Stimulated activated CD4-positive, alpha-beta T cell treated with anti-CD3 and anti-CD28 coated beads, Interleukin-1b, Interleukin-23, amount 100 ng/mL, for 4 hours (primary cell): ENCODE results near the gene TSPAN14.

Experiments used
- DNase-seq, 2 donors: peaks; one replicate each; pipeline ENCODE4 v3.0.0-alpha.2; 2020; ENCODE audit warnings: low read depth in 2 of 2

Gene TSPAN14

DNA sequence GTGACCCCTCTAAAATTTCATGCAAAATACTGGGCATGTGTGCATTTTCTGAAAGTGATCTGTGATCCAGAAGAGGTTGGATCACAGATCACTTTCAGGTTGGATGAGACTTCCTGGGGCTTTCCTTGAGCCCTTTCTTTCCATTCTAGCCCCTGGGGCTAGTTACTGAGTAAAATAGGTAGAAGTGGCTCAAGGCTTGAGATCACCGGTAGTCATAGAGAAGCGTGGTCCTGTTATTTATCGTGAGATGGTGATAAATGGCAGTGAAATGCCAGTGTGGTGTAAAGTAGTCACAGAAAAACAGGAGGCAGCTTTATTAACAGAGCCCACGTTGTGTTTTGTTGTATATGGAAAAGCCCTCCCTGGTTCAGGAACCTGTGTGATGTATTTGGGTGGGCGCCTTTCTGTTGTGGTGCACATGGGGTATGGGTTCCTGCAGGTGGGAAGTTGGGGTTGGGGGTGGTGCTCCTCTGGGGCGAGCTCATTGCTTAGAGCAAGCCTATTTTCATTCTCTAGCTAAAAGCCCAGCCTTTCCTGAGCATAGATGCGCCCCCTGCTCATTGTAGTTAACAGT, 49.6 kb downstream of the TSPAN14 start:
- no peak for DNase-seq

DNA sequence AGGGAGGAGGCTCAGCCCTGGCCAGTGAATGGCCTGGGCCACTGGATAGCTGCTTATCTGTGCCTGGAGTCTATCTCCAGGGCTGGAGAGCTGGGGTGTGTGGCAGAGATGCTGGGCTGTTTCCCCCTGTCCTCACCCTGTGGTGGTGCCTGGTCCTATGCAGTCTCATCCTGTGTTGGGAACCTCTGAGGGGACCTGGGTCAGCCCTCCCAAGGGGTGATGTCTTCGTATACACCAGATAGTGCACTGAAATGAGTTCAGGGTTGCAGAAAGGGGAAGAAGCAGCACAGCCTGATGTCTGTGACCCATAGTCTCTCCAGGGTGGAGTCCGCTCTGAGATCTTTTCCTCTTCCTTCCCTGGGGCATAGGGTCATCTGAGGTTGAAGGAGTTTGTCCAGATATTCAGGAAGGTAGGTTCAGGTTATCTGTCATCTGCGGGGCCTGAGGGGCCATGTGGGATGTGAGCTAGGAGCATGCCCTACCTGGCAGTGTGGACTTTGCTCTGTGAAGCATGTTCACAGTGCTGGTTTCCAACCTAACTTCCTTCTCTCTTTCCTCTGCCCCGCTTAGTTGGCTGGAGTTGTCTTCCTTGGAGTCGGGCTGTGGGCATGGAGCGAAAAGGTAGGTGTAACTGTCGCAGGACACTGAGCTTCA, 50.2 kb downstream of the TSPAN14 start:
- no peak for DNase-seq

DNA sequence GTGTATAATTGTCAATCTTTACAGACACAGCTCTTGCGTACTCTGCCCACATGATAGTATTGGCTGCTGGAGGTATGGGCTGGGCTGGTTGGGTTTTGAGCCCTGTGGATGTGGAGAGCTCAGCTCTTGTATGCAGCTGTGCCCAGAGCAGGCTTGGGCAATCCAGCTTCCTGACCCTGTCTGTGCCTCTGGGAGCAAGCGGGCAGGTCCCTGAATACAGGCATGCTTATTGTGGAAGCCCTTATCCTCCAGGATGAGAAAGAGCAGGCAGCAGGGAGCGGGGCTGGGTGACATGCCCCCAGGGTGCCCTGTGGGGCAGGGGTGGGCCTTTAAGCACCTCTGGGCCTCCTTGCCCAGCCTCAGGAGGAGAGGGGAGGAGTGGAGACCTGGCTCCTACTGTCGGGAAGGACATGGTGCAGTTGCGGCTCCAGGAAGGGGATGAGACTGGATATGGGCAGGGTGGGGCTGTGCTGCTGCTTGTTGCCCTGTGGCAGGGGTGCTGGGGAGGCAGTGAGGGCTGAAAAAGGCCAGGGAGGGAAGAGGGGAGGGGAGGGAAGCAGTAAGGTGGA, 50.9 kb downstream of the TSPAN14 start:
- DNase-seq: no peak

DNA sequence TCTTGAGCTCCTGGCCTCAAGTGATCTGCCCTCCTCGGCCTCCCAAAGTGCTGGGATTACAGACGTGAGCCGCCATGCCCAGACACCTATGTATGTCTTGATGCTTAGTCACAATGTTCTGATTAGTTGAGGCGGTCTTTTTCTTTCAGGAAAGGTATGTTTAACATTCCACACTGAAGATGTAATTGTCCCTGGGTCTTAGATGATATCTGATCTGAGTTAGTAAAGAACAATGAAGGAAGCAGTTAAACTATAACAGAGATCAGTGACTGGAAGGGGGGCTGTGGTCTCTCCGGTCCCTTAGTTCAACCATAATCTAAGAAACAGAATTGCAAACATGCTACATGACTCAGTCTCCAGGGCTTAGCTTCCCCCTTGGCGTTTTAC, 52.1 kb downstream of the TSPAN14 start:
- DNase-seq: no peak

DNA sequence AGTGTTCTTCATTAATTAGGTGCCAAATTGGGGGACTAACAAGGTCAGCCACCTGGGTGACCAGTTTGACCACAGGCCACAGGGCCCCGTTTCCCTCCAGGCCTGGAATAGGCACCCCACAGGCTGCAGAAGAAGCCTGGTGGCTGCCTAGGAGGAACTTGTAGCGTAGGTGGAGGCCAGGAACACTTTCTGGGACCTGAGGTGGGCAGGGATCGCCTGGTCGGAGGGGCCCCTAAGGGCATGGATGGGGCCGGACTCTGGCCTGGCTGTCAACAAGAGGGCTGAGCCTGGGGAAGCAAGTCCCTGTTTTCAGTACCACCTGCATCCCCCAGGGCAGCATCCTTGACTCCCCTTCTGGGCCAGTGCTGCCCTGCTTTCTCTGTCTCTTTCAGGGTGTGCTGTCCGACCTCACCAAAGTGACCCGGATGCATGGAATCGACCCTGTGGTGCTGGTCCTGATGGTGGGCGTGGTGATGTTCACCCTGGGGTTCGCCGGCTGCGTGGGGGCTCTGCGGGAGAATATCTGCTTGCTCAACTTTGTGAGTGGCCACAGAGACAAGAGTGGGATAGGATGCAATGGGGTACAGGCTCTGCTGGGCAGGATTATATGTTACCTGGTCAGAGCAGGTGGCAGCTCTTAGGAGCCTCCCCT, 52.9 kb downstream of the TSPAN14 start:
- no peak for DNase-seq

DNA sequence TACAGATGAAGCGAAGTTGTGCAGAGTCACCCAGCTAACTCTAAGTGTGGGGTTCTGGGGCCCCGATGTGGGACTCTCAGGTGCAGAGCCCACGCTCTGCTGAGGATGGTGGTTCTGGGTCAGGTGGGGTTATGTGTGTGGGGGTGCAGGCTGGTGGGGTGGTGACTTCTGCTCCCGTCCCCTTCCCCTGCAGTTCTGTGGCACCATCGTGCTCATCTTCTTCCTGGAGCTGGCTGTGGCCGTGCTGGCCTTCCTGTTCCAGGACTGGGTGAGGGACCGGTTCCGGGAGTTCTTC, 54.9 kb downstream of the TSPAN14 start:
- no peak for DNase-seq

DNA sequence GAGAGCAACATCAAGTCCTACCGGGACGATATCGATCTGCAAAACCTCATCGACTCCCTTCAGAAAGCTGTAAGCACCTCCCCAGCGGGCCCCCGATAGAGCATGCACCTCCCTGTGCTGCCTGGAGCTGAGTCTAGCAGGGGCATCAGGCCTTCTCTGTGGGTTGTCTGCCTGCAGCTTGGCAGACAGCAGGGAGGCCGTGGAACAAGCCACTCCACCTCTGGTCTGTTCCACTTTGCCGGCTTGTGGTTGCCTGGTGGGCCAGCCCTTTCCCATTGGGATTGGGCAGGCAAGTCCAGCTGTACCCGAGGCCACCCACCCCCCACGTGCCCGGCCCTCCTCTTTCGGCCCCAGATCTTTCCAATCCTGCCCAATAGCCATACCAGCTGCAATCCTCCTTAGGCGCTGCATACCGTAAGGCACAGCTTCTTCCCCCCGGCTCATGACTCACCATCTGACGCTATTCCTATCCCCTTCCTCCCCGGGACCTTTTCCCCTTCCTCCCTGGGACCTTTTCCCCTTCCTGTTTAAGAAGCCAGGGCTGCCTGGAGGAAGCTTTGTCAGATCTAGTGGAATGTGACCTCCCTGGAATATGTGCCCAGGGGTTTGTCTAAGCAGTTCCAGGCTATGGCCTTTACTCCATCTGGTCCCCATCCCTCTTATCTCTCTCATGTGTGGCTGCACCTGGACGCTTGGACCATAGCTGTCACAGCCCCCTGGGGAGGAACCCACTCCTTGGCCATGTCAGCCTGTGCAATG, 55.5 kb downstream of the TSPAN14 start:
- no peak for DNase-seq

DNA sequence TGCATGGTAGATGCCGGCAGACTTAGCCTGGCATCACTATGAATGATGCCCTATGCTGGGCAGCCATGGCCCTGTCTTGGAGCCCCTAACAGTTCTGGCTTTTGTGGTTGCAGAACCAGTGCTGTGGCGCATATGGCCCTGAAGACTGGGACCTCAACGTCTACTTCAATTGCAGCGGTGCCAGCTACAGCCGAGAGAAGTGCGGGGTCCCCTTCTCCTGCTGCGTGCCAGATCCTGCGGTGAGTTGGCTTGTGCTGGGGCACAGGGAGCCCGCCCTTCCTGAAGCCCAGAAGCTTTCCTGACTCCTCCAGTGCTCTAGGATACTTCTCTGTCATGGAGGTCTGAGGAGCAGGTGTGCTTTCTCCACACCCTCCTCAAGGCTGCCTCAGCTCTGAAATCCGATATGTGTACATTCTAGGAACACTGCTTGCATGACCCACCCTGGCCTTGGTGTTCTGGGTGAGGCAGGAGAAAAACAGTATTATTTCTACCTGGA, 58.0 kb downstream of the TSPAN14 start:
- no peak for DNase-seq

DNA sequence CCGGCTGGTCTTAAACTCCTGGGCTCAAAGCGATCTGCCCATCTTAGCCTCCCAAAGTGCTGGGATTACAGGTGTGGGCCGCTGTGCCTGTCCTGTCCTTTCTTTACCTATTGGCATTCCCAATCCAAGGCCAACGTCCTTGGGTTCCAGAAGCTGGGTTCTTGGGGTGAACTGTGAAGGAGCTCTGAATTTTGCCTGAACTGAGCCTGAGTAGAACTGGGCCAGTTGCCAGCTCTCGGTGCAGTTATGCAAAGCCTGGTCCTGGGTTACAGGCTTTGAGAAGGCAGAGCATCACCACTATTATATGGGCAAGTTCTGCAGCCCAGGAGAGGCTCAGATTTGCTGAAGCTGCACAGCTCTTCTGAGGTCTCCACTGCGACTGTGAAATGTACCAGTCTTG, 59.0 kb downstream of the TSPAN14 start:
- DNase-seq: no peak

DNA sequence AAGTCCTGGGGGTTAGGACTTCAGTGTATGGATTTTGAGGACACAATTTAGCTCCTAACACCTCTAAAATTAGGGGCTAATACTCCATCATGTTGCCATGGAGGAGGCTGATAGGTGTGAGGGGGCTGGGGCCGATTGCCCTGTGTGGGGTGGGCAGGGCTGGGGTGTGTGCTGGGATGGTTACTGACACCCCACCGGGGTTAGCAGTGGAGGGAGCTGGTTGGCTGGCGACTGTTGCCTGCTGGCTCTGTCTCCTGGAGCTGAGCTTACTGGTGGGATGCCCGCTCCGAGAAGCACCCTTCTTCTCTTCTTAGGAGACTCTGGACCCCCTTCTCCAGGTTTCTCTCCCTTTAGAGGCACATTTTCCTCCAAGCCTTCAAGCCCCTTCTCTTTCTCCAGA, 61.4 kb downstream of the TSPAN14 start:
- no peak for DNase-seq

DNA sequence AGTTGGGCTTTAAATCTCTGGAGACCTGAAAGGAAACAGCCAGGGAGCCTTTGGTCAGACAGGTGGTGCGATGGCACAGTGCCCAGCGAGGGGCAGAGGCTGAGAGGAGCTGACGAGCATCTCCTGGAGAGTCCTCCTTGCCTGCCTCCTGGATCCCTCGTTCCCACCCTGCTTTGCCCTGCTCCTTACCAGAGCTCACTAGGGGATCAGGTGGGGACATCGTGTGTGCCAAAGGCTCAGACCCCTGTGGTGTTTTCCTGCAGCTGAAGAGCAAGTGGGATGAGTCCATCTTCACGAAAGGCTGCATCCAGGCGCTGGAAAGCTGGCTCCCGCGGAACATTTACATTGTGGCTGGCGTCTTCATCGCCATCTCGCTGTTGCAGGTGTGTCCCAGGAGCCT, 61.8 kb downstream of the TSPAN14 start:
- no peak for DNase-seq

DNA sequence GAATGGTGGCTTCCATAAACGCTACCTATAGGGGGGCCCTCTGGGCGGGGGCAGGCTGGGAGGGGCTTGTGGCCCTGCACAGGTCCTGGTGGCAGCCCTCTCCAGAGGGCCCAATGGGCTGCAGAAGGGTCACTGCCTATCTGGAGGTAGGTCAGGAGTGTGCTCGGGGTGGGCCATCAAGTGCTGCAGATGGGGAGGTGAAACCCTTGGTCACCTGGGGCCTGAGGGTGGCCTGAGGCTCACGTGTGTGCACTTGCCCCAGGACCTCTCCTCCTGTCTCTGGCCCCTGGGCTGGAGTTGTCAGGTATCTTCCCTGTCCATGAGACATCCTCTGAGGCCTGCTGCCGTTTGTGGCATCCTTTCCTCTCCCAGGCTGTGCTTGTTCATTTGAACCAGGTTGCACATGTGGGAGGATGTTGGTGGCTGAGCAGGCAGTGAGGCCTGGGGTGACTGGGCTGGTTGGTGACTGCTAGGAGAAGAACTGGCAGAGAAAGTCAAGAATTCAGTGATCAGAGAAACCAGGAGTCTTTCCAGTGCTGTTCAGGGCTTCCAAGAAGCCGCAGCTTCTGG, 62.5 kb downstream of the TSPAN14 start:
- no peak for DNase-seq

DNA sequence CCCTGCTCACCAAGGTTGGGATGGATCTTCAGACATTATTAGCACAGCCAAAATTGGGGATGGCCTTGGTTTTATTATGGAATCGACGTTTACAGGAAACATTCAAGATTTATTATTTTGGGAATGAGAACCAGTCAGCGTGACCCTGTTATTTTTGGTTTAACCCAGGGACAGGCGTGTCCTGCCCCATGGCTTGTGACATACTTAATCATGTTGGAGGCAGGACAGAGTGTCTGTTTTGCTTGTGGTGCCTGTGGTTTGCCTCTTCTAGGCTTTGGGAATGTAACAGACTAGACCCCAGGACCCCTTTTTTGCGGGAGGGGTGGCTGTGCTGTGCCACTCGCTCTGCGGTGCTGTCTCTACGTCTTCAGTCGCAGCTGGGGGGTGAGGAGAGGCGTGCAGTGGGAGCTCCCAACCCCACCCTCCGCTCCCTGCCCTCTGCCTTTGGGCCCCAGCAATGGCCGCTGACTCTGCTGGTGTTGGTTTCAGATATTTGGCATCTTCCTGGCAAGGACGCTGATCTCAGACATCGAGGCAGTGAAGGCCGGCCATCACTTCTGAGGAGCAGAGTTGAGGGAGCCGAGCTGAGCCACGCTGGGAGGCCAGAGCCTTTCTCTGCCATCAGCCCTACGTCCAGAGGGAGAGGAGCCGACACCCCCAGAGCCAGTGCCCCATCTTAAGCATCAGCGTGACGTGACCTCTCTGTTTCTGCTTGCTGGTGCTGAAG, 63.5 kb downstream of the TSPAN14 start:
- no peak for DNase-seq

DNA sequence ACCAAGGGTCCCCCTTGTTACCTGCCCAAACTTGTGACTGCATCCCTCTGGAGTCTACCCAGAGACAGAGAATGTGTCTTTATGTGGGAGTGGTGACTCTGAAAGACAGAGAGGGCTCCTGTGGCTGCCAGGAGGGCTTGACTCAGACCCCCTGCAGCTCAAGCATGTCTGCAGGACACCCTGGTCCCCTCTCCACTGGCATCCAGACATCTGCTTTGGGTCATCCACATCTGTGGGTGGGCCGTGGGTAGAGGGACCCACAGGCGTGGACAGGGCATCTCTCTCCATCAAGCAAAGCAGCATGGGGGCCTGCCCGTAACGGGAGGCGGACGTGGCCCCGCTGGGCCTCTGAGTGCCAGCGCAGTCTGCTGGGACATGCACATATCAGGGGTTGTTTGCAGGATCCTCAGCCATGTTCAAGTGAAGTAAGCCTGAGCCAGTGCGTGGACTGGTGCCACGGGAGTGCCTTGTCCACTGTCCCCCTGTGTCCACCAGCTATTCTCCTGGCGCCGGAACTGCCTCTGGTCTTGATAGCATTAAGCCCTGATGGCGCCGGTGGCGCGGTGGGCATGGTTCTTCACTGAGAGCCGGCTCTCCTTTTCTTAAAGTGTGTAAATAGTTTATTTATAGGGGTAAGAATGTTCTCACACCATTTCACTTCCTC, 64.2 kb downstream of the TSPAN14 start:
- DNase-seq: no peak

DNA sequence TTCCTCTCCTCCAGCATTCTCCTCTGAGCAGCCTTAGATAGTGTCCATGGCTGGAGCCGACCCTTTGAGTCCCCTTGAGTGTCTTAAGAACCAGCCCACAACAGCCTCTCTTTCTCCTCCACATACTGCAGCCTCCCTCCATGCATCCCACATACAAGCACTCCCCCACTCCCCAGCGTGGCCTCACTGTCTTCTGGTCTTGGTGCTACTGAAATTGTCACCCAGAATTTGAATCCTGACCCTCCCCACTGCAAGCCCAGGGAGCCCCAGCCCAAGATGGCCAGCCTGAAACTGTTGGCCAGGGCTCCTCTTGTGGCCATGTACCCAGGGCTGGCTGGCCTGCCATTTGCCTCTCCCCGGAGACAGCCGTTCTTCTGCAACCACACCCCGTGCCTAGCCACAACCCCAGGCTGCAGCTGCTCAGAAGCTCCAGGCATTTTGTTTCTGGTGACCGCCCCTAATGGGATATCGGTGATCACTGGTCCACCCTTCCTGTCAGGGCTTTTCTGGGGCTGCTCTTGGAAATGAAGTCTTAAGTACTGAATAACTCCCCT, 64.8 kb downstream of the TSPAN14 start:
- no peak for DNase-seq

DNA sequence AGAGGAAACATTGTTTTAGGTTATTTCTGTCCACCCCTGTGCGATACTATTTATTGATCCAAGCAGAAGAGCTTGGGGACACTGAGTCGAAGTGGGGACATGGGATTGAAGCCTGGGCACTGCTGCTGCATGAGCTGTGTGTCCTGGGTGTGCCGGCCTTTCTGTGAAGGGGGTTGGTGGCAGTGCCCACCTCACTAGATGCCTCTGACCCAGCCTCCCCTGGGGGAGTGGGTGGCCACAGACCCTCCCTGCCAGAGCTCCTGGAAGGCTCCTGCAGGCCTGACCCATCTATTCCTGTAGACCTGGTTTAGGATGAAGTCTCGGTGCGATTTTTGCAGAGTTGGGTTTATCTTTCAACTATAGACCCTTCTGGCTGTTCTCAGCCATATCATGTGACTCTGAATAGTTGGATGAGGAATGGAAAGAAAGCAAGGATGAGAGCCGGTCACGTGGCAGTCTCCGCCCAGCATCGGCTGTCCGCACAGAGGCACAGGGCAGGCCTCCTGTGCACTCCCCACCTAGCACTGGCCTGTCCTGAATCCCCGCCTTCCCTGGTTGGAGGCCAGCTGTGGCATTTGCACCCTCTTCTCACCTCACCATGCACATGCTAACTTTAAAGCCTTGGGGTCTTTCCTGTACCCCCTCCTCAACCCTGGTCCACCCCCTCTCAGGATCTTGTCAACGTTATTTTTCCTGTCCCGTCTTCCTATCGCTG, 66.0 kb downstream of the TSPAN14 start:
- DNase-seq: no peak

DNA sequence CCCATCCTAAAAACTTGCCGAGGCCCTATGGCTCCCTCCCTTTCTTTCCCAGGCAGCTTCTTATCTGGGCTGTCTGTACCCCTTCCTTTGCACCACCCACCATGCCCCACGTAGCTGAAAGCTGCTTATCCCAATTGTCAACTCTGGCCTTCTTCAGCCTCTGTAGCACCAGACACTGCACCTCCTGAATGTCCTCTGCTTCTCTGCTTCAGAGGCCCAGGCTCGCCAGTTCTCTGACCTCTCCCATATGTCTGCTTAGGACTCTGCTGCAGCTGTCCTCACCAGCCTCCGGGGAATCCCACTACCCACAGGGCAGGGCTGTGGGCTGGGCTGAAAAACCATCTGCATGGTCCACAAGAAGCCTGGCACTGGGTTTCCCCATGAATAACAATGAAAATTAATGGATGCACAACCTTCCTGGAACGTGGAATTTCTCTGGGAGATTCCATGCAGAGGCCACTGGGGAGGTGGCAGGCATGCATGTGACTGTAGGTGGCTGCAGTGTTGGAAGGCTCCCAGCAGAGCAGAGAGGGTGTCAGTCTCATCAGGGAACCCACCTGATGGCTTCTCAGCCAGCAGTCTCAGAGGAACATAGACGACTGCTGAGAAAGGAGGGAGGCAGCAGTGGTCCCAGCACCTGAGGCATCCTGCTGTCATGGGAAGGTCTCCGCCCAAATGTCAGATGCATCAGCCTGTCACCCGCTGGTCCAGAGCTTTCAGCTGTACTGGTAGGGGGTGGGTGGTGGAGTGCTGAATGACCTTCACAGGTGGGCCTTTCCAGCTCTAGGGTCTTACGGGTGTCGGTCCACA, 66.8 kb downstream of the TSPAN14 start:
- DNase-seq: no peak

DNA sequence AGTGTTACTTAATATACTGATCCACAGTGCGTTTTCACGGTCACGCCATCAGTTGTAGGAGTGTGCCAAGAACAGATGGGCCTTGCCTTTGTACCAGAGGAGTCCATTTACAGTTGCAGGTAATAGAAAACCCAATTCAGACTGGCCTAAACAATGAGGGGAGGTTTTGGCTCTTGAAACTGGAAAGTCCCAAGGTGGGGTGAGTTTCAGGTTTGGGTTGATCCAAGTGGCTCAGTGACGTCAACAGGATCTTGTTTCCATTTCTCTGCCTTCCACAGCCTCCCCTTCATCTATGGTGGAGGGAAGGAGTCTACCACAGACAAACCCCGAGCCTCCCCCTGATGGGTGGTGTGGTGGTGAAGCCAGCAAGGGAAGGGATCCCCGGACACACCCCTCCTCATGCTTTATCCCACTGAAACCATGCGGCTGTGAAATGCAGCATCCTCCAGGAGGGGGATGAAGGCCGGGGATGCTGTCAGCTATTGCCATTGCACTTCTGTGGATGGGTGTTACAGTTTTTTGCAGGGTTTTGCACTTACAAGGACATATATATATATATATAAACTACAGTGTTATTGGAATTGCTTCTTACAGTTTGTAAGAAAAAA, 68.8 kb downstream of the TSPAN14 start:
- no peak for DNase-seq

DNA sequence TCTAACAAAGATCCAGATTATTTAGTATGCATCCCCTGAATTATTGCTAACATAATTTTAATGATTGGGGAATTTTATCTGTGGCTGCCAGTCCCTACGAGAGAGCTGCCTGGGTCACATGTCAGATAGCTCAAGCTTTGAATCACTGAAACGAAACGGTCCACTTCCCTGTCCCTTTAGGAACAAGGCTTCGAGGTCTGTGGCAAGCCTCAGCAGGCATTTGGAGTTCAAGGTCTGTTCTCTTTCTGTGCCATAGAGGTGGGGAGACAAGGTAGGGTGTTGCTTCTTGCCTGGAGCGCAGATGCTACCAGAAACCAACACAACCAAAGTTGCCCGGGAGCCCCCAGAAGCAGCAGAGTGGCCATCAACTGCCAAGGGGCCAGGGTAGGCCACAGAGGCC, 69.7 kb downstream of the TSPAN14 start:
- DNase-seq: no peak
